ENCODE measurements around the gene CTNNBIP1. TPM values are rescaled to one million over a fixed set of nuclear protein-coding genes. Genes with fewer than 3 reads are reported as not detected.

CTNNBIP1 gene
- total RNA-seq, 6 experiments from 2014 or later, result 19.7 to 25.5 (median 21.4) TPM

DNA sequence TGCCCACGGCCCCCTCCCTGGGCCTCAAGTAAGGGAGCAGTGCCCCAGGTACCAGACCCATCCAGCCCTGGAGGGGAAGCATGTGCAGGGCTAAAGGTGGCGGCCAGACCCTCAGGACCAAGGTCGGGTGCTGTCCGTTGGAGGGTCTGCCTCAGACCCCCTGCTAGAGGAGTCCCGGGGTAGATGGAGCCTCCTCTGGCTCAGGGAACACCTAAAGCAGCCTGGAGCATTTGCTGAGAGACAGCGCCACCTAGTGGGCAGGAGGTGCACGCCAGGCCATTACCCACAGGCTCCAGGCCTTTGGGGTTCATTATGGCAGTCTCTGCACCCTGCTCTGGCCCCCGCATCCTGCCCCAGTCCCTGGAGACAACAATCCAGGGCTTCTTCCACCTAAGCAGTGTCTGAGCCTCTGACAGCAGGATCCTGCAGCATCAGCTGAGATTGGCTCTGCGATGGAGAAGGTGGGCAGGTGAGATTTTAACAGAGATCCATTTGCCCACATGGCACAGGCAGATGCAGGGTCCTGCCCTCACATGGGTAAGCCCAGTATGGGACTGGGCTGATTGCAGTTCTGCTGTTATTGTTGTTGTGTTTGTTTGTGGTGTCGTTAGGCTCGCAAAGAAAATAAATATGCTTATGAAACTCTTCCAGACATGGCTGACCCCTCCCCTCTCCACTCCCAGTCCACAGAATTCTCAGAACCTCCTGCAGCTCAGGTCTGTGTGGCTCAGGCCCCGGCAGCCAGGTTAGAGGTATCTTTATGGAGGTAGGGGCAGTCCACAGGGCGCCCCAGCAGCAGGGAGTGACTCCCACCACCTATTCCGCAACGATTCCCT, 42.4 kb downstream of the CTNNBIP1 start:
- Mint-ChIP-seq H3K4me1 (ENCODE audit: low read depth) (peaks cover 6% of the 10 kb centered on the region; the same call in 1 of the 2 replicates), H3K27ac (no peak overlapping the region), H3K9me3 (no peaks in the 10 kb centered on the region), H3K27me3 (ENCODE audit: insufficient read depth) (no peaks in the 10 kb centered on the region; the same call in 1 of the 2 replicates), H3K4me3 (no peak overlapping the region), H3K36me3 (ENCODE audit: low read depth) (no peaks in the 10 kb centered on the region; the same call in 1 of the 2 replicates)
- DNase-seq, result peak; percentile 49
- TF ChIP-seq CTCF (IDR thresholded peaks at IDR 0.05), result peak; percentile 100

- TF ChIP-seq CTCF (IDR thresholded peaks at IDR 0.05), result no peak
- no peak overlapping the region for H3K4me3 Mint-ChIP-seq
- no peaks in the 10 kb centered on the region; the same call in 1 of the 2 replicates for H3K36me3 Mint-ChIP-seq (ENCODE audit: low read depth)
- no peaks in the 10 kb centered on the region for H3K9me3 Mint-ChIP-seq
- no peak overlapping the region for H3K27ac Mint-ChIP-seq
- H3K27me3 Mint-ChIP-seq (ENCODE audit: insufficient read depth), result no peaks in the 10 kb centered on the region; the same call in 1 of the 2 replicates
- DNase-seq, result no peak
- H3K4me1 Mint-ChIP-seq (ENCODE audit: low read depth), result peaks cover 6% of the 10 kb centered on the region; the same call in 1 of the 2 replicates
Measured at GRCh38 chr1:9866836-9867235, 43.2 kb downstream of the CTNNBIP1 start.

- TF ChIP-seq CTCF (IDR thresholded peaks at IDR 0.05), result no peak
- Mint-ChIP-seq H3K27me3 (ENCODE audit: insufficient read depth) (no peaks in the 10 kb centered on the region; the same call in 1 of the 2 replicates), H3K36me3 (ENCODE audit: low read depth) (no peaks in the 10 kb centered on the region; the same call in 1 of the 2 replicates), H3K4me1 (ENCODE audit: low read depth) (peaks cover 6% of the 10 kb centered on the region; the same call in 1 of the 2 replicates), H3K9me3 (no peaks in the 10 kb centered on the region), H3K27ac (peak overlapping the region; percentile 42), H3K4me3 (no peak overlapping the region)
- no peak for DNase-seq
Measured at GRCh38 chr1:9865724-9866123, 44.3 kb downstream of the CTNNBIP1 start.

GRCh38 chr1:9863371-9863770, 46.7 kb downstream of the CTNNBIP1 start:
- no peak for TF ChIP-seq CTCF (IDR thresholded peaks at IDR 0.05)
- H3K4me1 Mint-ChIP-seq (ENCODE audit: low read depth), result peaks cover 6% of the 10 kb centered on the region; the same call in 1 of the 2 replicates
- H3K9me3 Mint-ChIP-seq, result no peaks in the 10 kb centered on the region
- H3K4me3 Mint-ChIP-seq, result no peak overlapping the region
- peaks cover 3% of the 10 kb centered on the region for H3K36me3 Mint-ChIP-seq (ENCODE audit: low read depth)
- no peak for DNase-seq
- H3K27ac Mint-ChIP-seq, result no peak overlapping the region
- no peaks in the 10 kb centered on the region; the same call in 1 of the 2 replicates for H3K27me3 Mint-ChIP-seq (ENCODE audit: insufficient read depth)

DNA sequence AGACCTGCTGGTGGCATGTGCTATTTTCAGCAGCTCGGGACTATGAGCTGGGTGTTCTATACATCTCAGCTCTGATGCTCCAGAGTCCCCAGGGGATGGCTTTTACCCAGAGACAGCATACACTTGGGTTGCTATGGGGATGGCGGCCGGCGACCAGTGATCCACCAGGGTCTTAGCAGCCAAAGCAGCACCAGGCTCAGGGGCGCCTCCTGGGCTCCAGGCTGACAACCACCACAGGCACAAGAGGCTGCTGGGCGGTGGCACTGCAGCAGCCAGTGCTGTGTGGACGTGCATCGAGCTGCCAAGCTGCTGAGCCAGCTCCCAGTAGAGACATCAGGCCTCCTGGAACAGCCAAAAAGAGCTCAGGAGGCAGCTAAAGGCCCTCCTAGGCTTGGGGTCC, 48.7 kb downstream of the CTNNBIP1 start:
- H3K9me3 Mint-ChIP-seq, result no peaks in the 10 kb centered on the region
- no peak for TF ChIP-seq CTCF (IDR thresholded peaks at IDR 0.05)
- peaks cover 10% of the 10 kb centered on the region for H3K36me3 Mint-ChIP-seq (ENCODE audit: low read depth)
- peaks cover 6% of the 10 kb centered on the region; the same call in 1 of the 2 replicates for H3K4me1 Mint-ChIP-seq (ENCODE audit: low read depth)
- no peak overlapping the region for H3K4me3 Mint-ChIP-seq
- H3K27ac Mint-ChIP-seq, result no peak overlapping the region
- DNase-seq, result no peak
- H3K27me3 Mint-ChIP-seq (ENCODE audit: insufficient read depth), result no peaks in the 10 kb centered on the region; the same call in 1 of the 2 replicates
